A549 (cell line): ENCODE measurements around the gene CDKN1C. TPM values are rescaled to one million over a fixed set of nuclear protein-coding genes. Genes with fewer than 3 reads are reported as not detected.
A peak's percentile ranks its signal among the peaks of the same experiment; 100 is the strongest.

Source experiments
- ATAC-seq, 2 experiments: fragments of 200-7000 bp in 1 of 2; fragments of >200 bp in 1 of 2; cut with Nextera tagmentation in 1 of 2; cut with Tn5 transposase in 1 of 2; 3 replicates each; pipeline versions ENCODE4 v1.8.0 to v1.9.1; 2018 to 2020; ENCODE audit warnings: mild to moderate bottlenecking in 1 of 2, moderate library complexity in 1 of 2
- CTCF ChIA-PET: fragments of 300-600 bp; sonication (Branson Sonifier 250); formaldehyde crosslinking; extraction: SDS; loops from one replicate; lab custom pipeline; 2021; ENCODE audit warnings: antibody characterized with exemption, inconsistent platforms; lab: Yijun Ruan, JAX
- POLR2A ChIA-PET: fragments of 350-600 bp; formaldehyde crosslinking; extraction: SDS; loops from one replicate; lab custom pipeline; 2021; ENCODE audit warnings: antibody characterized with exemption, inconsistent platforms; lab: Yijun Ruan, JAX
- DNase-seq, 2 experiments: peaks; one replicate each; pipeline versions ENCODE4 v3.0.0 to v3.0.0-alpha.2; 2011 to 2016; ENCODE audit warnings: low read depth in 1 of 2, low spot score in 1 of 2
- FAIRE-seq: peaks from 2 replicates; lab custom pipeline; 2011; peaks lifted over from hg19 to GRCh38; lab: Jason Lieb, UNC
- H3K27ac ChIP-seq, 2 experiments: fragments of >200 bp; sonication (Bioruptor Twin); formaldehyde crosslinking; 3 replicates each; pipeline ENCODE4 v1.5.1; 2016 to 2017
- H3K4me1 ChIP-seq: fragments of >200 bp; sonication (Bioruptor Twin); formaldehyde crosslinking; 3 replicates; pipeline ENCODE4 v1.6.1; 2016
- H3K4me2 ChIP-seq: fragments of >200 bp; sonication (Bioruptor Twin); formaldehyde crosslinking; 3 replicates; pipeline ENCODE4 v1.6.1; 2016
- H3K4me3 ChIP-seq: fragments of >200 bp; sonication (Bioruptor Twin); formaldehyde crosslinking; 3 replicates; pipeline ENCODE4 v1.5.1; 2016
- H3K9me3 ChIP-seq: fragments of >200 bp; sonication (Bioruptor Twin); formaldehyde crosslinking; 3 replicates; pipeline ENCODE4 v1.6.1; 2016
- BHLHE40 ChIP-seq: IDR thresholded peaks from 2 replicates; pipeline ENCODE4 v1.6.1; 2012; ENCODE audit warnings: low read depth, low read length, inconsistent platforms
- CEBPB ChIP-seq, 2 experiments: fragments of >200 bp in 1 of 2; sonication (Bioruptor Twin) in 1 of 2; formaldehyde crosslinking in 1 of 2; IDR thresholded peaks; 2 replicates each; pipeline ENCODE4 v1.6.1; 2012 to 2016
- CTCF ChIP-seq: fragments of >200 bp; sonication (Bioruptor Twin); formaldehyde crosslinking; IDR thresholded peaks from 3 replicates; pipeline ENCODE4 v1.5.1; 2016
- EHMT2 ChIP-seq: fragments of 200-600 bp; sonication (generic); IDR thresholded peaks from 2 replicates; pipeline ENCODE4 v1.6.1; 2016; ENCODE audit warnings: antibody characterized with exemption, low read depth, mild to moderate bottlenecking, moderate library complexity
- EP300 ChIP-seq, 2 experiments: fragments of >200 bp; sonication (Bioruptor Twin); formaldehyde crosslinking; IDR thresholded peaks; 2 replicates in 1 of 2; 3 replicates in 1 of 2; pipeline ENCODE4 v1.6.1; 2016 to 2017
- FOSB ChIP-seq: fragments of 250-450 bp; sonication (Bioruptor Pico); IDR thresholded peaks from 2 replicates; pipeline ENCODE4 v1.5.0; 2020; ENCODE audit warnings: mild to moderate bottlenecking, moderate library complexity
- FOXS1 ChIP-seq: fragments of 250-450 bp; sonication (Bioruptor Pico); IDR thresholded peaks from 2 replicates; pipeline ENCODE4 v1.5.0; 2020; ENCODE audit warnings: mild to moderate bottlenecking, moderate library complexity
- HEYL ChIP-seq: fragments of 250-450 bp; sonication (Bioruptor Pico); IDR thresholded peaks from 2 replicates; pipeline ENCODE4 v1.8.0; 2021; ENCODE audit warnings: mild to moderate bottlenecking, moderate library complexity
- HOXA7 ChIP-seq: fragments of 250-450 bp; sonication (Bioruptor Pico); IDR thresholded peaks from 2 replicates; pipeline ENCODE4 v1.5.0; 2020; ENCODE audit warnings: mild to moderate bottlenecking, moderate library complexity
- HOXB5 ChIP-seq: fragments of 250-450 bp; sonication (Bioruptor Pico); IDR thresholded peaks from 2 replicates; pipeline ENCODE4 v1.5.0; 2020; ENCODE audit warnings: mild to moderate bottlenecking, moderate library complexity
- MYC ChIP-seq: IDR thresholded peaks from 2 replicates; pipeline ENCODE4 v1.6.1; 2012; ENCODE audit warnings: mild to moderate bottlenecking, inconsistent platforms, low read length, improper control_type of control experiment, borderline replicate concordance
- RAD21 ChIP-seq, 2 experiments: fragments of >200 bp in 1 of 2; sonication (Bioruptor Twin) in 1 of 2; formaldehyde crosslinking in 1 of 2; IDR thresholded peaks in 1 of 2; conservative IDR thresholded peaks in 1 of 2; 2 replicates in 1 of 2; 3 replicates in 1 of 2; pipeline ENCODE4 v1.6.1; 2012 to 2018; ENCODE audit warnings: inconsistent platforms in 1 of 2
- RARB ChIP-seq: fragments of 250-450 bp; sonication (Bioruptor Pico); IDR thresholded peaks from 2 replicates; pipeline ENCODE4 v1.8.0; 2021; ENCODE audit warnings: mild to moderate bottlenecking, moderate library complexity
- RCOR1 ChIP-seq: fragments of 150-350 bp; IDR thresholded peaks from 2 replicates; pipeline ENCODE4 v1.6.1; 2014; ENCODE audit warnings: antibody characterized with exemption, low read length, low read depth
- RFX5 ChIP-seq: fragments of 450-650 bp; IDR thresholded peaks from 2 replicates; pipeline ENCODE4 v1.7.1; 2014; ENCODE audit warnings: antibody characterized with exemption, mild to moderate bottlenecking, moderate library complexity
- SMC3 ChIP-seq: fragments of >200 bp; sonication (Bioruptor Twin); formaldehyde crosslinking; IDR thresholded peaks from 3 replicates; pipeline ENCODE4 v1.6.1; 2018; ENCODE audit warnings: inconsistent platforms
- SREBF2 ChIP-seq: fragments of 450-650 bp; IDR thresholded peaks from 2 replicates; pipeline ENCODE4 v1.6.1; 2014; ENCODE audit warnings: mild to moderate bottlenecking, moderate library complexity
- TP53 ChIP-seq: fragments of 250-450 bp; sonication (Bioruptor Pico); IDR thresholded peaks from 2 replicates; pipeline ENCODE4 v1.5.0; 2021; ENCODE audit warnings: mild to moderate bottlenecking, moderate library complexity
- ZC3H11A ChIP-seq: fragments of 450-650 bp; IDR thresholded peaks from 2 replicates; pipeline ENCODE4 v1.6.1; 2014; ENCODE audit warnings: antibody characterized with exemption, mild to moderate bottlenecking
- ZNF302 ChIP-seq: fragments of 250-450 bp; sonication (Bioruptor Pico); IDR thresholded peaks from 2 replicates; pipeline ENCODE4 v1.9.0; 2021; ENCODE audit warnings: inconsistent platforms, mild to moderate bottlenecking, moderate library complexity
- WGBS: methylation state at CpG from one replicate; pipeline ENCODE4 v1.1.6; 2017; ENCODE audit errors: missing lambda C conversion rate; 5-methylcytosine and 5-hydroxymethylcytosine counted together
- polyA plus RNA-seq, 4 experiments: library from polyadenylated mRNA; depleted of rRNA in 3 of 4; stranded (reverse); fragments of >200 nt; fragmentation: RNase III in 1 of 4; extraction: RNeasy Plus Mini Kit Qiagen cat#74134 plus additional on column Dnase treatment in 1 of 4; gene quantifications; 2 replicates in 3 of 4; 3 replicates in 1 of 4; pipeline ENCODE4 v1.2.3, GENCODE V29; 2011 to 2017

CDKN1C gene
- polyA plus RNA-seq, 2 of the 4 experiments (the other 2 are of a cell fraction), result 0.30 to 0.41 TPM

- ATAC-seq (peak in 1 of 2 experiments; percentile 9; a peak in 2 of 6 replicates), FAIRE-seq (no peak), DNase-seq (peak in 1 of 2 experiments; percentile 38)
- peaks cover 24% of the 10 kb centered on the region for H3K4me1 ChIP-seq
- CTCF ChIA-PET, result interaction anchor here (0.7 to 7.3 kb wide), 11 partner anchors 12 to 502 kb away, joined by 3 to 90 read pairs (median 6); partner anchors contain the start of gene PHLDA2
- POLR2A ChIA-PET, result interaction anchor here (2.2 to 4.4 kb wide), 2 partner anchors 9 to 25 kb away, joined by 9 to 74 read pairs; partner anchors contain the start of gene PHLDA2
- H3K27ac ChIP-seq, result peak overlapping the region; percentile 97 to 98
- TF ChIP-seq MYC (no peak), RARB (CRISPR knock-in tag) (no peak), ZNF302 (CRISPR knock-in tag) (no peak), FOXS1 (no peak), EHMT2 (no peak), EP300 (IDR thresholded peaks at IDR 0.05) (no peak), HOXA7 (CRISPR knock-in tag) (no peak), SMC3 (no peak), HOXB5 (CRISPR knock-in tag) (no peak), HEYL (no peak), ZC3H11A (no peak), SREBF2 (no peak), BHLHE40 (no peak), TP53 (CRISPR knock-in tag) (no peak), RCOR1 (no peak), CEBPB (IDR thresholded peaks at IDR 0.05) (no peak), FOSB (no peak)
- H3K9me3 ChIP-seq, result no peaks in the 10 kb centered on the region
- peak overlapping the region; percentile 90 for H3K4me3 ChIP-seq
- peak overlapping the region; percentile 98 for H3K4me2 ChIP-seq
- 27% methylated on average over 19 of the region's 21 CpGs for WGBS
Measured at GRCh38 chr11:2904153-2905052, 18.8 kb upstream of the CDKN1C start.

GRCh38 chr11:2903672-2904011 lies 18.1 kb upstream of the CDKN1C start:
- ATAC-seq (peak; percentile 26 to 41), FAIRE-seq (no peak), DNase-seq (no peak)
- CTCF ChIA-PET, result interaction anchor here (0.7 to 7.3 kb wide), 11 partner anchors 8 to 503 kb away, joined by 3 to 90 read pairs (median 5); partner anchors contain the start of gene PHLDA2
- Histone ChIP-seq H3K27ac (peak overlapping the region; percentile 97 to 98), H3K4me3 (peak overlapping the region; percentile 90), H3K4me2 (peak overlapping the region; percentile 98), H3K4me1 (peaks cover 32% of the 10 kb centered on the region), H3K9me3 (no peaks in the 10 kb centered on the region)
- TF ChIP-seq CTCF, result peak; percentile 31; the same call in 2 of the 3 replicates
- peak; percentile 24 to 29; a peak in 2 of 5 replicates for TF ChIP-seq RAD21 (conservative IDR thresholded peaks at IDR 0.05 in 1 of 2, IDR thresholded peaks at IDR 0.05 in 1 of 2)
- TF ChIP-seq RFX5, result no peak
- 16% methylated on average over 7 of the region's 7 CpGs for WGBS
- POLR2A ChIA-PET, result interaction anchor here (1.9 to 4.4 kb wide), 3 partner anchors 10 to 26 kb away, joined by 9 to 74 read pairs (median 9); partner anchors contain the start of gene PHLDA2
